Kidney epithelial cell (primary cell): Measurements from ENCODE around the gene SAPCD1. TPM values are rescaled to one million over a fixed set of nuclear protein-coding genes. Genes with fewer than 3 reads are reported as not detected.

Experiments used
- DNase-seq: peaks from one replicate; pipeline ENCODE4 v3.0.0-alpha.2; 2010; ENCODE audit warnings: low read depth
- H3K27me3 ChIP-seq: 2 replicates; pipeline ENCODE4 v1.6.0; 2011; ENCODE audit warnings: low read length; ENCODE audit not compliant: control insufficient read depth, insufficient read depth
- H3K36me3 ChIP-seq: 2 replicates; pipeline ENCODE4 v1.5.1; 2011; ENCODE audit warnings: low read length; ENCODE audit not compliant: control insufficient read depth, insufficient read depth
- H3K4me3 ChIP-seq: 2 replicates; pipeline ENCODE4 v1.5.1; 2011; ENCODE audit warnings: low read depth, mild to moderate bottlenecking, control low read depth, low read length
- total RNA-seq: library from RNA; depleted of rRNA; stranded (reverse); fragments of >200 nt; gene quantifications from 2 replicates; pipeline ENCODE4 v1.2.3, GENCODE V29; 2015
- TF ChIP-seq, protein P1 (sequence below): IDR thresholded peaks from 2 replicates; pipeline ENCODE4 v1.5.1; 2011; ENCODE audit warnings: mild to moderate bottlenecking, moderate library complexity, low read length, control low read depth, inconsistent platforms; ENCODE audit not compliant: insufficient read depth, poor library complexity, severe bottlenecking

The SAPCD1 gene
- total RNA-seq, 1 donor from 2014 or later, result 2.2 TPM

DNA sequence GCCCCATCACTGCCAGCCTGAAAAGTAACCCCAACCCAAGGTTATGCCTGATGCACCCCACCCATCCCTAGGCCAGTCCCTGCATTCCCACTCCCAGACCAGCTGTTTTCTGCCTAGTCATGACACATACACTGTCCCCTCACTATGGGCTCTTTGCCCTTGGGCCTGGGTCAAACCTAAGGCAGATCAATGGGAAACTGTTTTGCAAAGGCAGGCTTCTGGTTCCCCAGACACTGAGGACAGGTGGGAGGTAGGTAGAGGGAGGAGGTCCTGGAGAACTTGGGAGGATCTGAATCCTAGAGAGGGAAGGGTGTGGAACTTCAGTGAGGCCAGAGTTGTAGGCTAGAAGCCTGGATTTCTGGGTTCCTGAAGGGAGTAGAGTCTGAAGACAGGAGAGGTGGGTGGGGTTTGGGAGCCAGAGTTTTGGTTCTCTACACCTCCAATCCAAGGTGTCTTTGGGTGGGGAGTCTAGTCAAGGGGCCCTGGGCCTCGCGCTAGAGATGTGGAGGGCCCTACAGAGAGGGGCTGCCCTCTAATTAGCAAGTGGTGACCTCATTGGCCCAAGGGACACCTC is 28.1 kb upstream of the SAPCD1 start:
- peaks cover 1% of the 10 kb centered on the region for H3K36me3 ChIP-seq
- TF ChIP-seq, protein P1, sequence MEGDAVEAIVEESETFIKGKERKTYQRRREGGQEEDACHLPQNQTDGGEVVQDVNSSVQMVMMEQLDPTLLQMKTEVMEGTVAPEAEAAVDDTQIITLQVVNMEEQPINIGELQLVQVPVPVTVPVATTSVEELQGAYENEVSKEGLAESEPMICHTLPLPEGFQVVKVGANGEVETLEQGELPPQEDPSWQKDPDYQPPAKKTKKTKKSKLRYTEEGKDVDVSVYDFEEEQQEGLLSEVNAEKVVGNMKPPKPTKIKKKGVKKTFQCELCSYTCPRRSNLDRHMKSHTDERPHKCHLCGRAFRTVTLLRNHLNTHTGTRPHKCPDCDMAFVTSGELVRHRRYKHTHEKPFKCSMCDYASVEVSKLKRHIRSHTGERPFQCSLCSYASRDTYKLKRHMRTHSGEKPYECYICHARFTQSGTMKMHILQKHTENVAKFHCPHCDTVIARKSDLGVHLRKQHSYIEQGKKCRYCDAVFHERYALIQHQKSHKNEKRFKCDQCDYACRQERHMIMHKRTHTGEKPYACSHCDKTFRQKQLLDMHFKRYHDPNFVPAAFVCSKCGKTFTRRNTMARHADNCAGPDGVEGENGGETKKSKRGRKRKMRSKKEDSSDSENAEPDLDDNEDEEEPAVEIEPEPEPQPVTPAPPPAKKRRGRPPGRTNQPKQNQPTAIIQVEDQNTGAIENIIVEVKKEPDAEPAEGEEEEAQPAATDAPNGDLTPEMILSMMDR, result no peak
- no peaks in the 10 kb centered on the region for H3K27me3 ChIP-seq
- peak overlapping the region; percentile 94 for H3K4me3 ChIP-seq
- DNase-seq, result no peak

DNA sequence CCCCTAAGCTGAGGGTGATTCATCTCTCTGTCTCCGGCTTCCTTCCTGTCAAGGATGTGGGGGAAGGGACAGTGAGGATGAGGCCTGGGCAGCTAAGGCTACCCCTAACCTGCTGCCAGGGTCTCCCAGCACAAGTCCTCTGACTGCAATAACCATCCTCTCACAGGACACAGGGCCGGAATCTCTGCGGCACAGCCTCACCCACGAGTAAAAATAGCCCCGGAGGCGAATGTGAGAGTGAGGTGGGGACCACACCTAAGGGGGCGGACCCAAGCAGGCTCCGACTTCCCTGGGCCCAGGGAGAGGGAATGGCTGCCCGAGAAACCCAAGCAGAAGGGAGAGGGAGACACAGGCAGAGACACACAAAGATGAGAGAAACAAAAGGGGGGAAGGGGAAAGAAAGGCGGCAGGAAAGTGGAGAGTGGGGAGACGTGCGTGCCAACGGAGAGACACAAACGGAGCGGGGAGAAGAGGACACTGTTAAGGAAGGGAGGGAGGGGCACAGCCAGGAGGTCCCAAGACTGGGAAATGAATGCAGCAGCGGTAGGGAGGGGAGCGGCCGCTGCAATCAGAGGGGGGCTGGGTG is 27.5 kb upstream of the SAPCD1 start:
- DNase-seq, result no peak
- TF ChIP-seq, protein P1, result no peak
- Histone ChIP-seq H3K36me3 (peaks cover 1% of the 10 kb centered on the region), H3K4me3 (peak overlapping the region; percentile 94), H3K27me3 (no peaks in the 10 kb centered on the region)

GRCh38 chr6:31736021-31736767 is 26.3 kb upstream of the SAPCD1 start, which contains the start of gene CLIC1:
Gene CLIC1, minus strand, starts transcription at chr6:31736530. Its CDS starts 230 bp downstream, at chr6:31736300.
- Histone ChIP-seq H3K4me3 (peak within 1 kb of the TSS; percentile 94), H3K36me3 (no peaks in the 10 kb centered on the region), H3K27me3 (no peaks in the 10 kb centered on the region)
- TF ChIP-seq, protein P1, result no peak
- DNase-seq, result no peak

- TF ChIP-seq, protein P1, result no peak
- Histone ChIP-seq H3K4me3 (peak overlapping the region; percentile 94), H3K27me3 (no peaks in the 10 kb centered on the region), H3K36me3 (peaks cover 2% of the 10 kb centered on the region)
- no peak for DNase-seq
Measured at GRCh38 chr6:31736768-31737314, 25.6 kb upstream of the SAPCD1 start.

DNA sequence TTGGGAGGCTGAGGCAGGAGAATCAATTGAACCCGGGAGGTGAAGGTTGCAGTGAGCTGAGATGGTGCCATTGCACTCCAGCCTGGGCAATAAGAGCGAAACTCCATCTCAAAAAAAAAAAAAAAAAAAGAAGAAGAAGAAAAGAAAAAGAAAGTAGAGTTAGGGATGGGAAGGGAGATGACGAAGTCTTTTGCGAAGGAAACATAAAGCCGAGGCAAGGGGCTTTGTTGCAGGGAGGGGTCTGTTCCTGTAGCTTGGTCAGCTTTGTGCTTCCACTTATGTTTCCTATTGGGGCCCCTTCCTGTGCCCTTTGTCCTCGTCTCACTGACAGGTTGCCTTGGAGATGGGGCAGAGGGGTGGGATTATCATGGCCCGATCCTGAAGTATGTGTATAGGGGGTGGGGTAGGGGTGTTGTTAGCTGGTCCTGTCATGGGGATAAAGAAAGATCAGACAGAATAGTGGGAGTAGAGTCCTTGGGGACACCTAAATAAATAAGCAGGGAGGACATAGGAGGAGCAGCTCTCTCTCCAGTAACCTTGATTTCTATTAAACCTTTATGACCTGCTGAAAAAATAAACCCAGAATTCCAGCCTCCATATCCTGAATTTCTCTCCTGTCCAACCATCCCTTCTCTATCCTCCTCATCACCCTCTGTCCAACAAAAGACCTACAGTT is 25.0 kb upstream of the SAPCD1 start:
- Histone ChIP-seq H3K4me3 (no peak overlapping the region), H3K27me3 (no peaks in the 10 kb centered on the region), H3K36me3 (peaks cover 2% of the 10 kb centered on the region)
- TF ChIP-seq, protein P1, result no peak
- no peak for DNase-seq
